GM21717 (cell line): ENCODE results near the gene TRAF7.
"Not testable (repeated sequence)": the region's sequence is repeated elsewhere in the genome, so short reads cannot be mapped to it uniquely, and the experiment has no call there.

ENCODE experiments used
- ATAC-seq: cut with Tn5 transposase; IDR thresholded peaks from one replicate; pipeline ENCODE4 v1.9.1; 2021; ENCODE audit warnings: mild to moderate bottlenecking, moderate library complexity; ENCODE audit not compliant: unreplicated experiment

TRAF7 gene

DNA sequence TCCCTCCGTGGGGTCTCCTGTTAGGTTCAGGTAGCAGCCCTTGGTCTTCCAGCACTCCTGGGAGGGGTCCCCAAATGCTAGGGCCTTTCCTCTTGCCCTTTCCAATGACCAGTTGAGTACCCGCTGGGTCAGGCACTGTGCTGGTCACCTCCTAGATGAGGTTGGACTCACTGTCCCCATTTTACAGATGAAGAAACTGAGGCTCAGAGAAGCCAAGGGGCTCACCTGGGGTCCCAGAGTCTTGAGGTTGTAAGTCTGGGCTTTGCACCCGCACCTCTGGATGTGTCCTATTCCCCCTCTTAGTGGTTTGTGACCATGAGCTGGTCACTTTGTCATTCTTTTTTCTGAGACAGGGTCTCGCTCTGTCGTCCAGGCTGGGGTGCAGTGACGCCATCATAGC, 42.2 kb downstream of the TRAF7 start:
- ATAC-seq: no peak

GRCh38 chr16:2198283-2198682, 42.7 kb downstream of the TRAF7 start:
- ATAC-seq: no peak

DNA sequence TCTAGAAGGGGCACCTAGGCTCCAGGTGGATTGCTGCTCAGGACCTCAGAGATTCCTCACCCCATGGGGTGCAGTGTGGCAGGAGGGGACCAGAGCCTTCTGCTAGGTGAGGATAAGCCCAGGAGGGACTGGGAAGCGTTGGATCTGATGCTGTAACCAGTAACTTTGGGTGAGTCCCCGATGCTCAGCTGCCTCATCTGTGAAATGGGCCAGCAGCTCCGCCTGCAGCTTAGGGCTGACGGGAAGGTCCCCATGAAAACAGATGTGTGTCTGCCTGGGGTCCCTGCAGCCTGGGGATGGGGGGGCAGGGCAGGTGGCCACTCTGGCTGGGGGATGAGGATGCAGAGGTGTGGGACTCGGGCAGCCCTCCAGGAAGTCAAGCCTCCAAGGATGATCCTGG, 43.5 kb downstream of the TRAF7 start:
- no peak for ATAC-seq

DNA sequence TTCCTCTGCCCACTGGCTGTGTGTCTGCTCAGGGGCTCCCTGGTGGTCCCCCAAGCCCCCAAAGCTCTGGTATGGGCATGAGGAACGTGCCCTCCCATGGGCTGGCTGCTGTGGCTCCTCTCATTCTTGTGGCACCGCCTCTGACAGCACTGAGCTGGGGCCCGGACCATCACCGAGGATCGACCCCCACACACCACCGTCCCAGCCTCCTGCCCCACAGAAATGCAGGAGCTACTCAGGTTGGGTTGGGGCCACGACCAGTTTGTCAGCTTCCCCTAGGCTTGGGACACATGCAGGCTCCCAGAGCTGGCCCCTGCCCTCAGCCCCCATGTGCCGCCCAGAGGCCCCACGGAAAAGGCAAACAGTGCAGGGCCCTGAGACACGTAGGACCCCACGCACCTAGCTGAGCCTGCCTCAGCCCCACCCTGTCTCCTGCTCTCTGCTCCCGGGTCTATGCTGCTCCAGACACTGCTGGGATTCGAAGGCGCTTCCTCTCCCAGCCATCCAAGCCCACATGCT, 44.1 kb downstream of the TRAF7 start:
- ATAC-seq: no peak

GRCh38 chr16:2200313-2200712, 44.7 kb downstream of the TRAF7 start:
- ATAC-seq: no peak

GRCh38 chr16:2203119-2203688, 47.6 kb downstream of the TRAF7 start:
- ATAC-seq: not testable (repeated sequence)

DNA sequence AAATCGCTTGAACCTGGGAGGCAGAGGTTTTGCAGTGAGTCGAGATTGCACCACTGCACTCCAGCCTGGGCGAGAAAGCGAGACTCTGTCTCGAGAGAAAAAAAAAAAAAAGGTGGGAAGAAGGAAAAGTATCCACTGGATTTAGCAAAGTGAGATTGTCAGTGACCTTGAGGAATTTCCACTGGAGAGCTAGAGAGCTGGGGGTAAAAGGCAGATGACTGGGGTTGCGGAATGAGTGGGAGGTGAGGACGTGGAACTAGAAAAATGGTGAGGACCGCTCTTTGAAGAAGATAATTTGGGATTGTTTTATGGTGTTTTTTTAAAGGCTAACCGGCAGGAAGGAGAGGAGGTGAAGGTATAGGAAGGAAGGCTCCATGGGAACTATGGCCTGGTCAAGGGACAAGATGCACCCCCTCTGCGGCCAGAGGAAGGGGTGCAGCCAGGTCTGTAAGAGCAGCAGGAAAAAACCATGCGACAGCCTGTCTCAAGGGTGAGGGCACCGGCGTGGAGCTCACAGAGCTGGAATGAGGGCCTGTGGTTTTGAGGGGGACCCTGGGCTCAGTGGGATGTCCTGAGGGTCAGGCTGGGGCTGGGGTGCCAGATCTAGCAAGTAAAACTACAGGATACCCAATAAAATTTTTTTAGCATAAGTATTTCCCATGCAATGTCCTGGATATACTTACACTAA, 49.0 kb downstream of the TRAF7 start:
- no peak for ATAC-seq

- peak; percentile 43 for ATAC-seq
Observed at GRCh38 chr16:2205104-2205966, 49.8 kb downstream of the TRAF7 start, which contains the start of gene MLST8. TSS of gene MLST8 (plus strand) at chr16:2205454. CDS start at chr16:2206086, 632 bp downstream.

DNA sequence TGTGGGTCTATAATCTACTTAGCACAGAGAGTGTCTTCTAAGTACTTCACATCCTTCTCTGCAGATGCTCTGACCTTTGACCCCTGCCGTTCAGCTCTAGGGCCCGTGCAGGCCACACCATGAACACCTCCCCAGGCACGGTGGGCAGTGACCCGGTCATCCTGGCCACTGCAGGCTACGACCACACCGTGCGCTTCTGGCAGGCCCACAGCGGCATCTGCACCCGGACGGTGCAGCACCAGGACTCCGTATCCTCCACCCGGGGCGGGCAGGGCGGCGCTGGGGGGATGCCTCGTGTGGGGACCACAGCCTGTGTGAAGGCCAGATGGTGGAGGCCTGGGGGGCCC, 50.4 kb downstream of the TRAF7 start:
- peak; percentile 12 for ATAC-seq

DNA sequence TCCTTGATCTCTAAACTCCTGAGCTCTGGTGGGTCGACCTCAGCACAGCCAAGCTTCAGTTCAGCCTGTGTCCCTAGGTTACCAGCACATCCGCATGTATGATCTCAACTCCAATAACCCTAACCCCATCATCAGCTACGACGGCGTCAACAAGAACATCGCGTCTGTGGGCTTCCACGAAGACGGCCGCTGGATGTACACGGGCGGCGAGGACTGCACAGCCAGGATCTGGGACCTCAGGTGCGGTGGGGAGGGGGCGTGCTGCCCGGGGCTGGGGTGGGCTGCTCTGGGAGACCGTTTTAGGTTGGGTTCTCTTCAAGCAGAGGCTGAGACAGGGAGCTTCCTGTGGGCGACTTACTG, 50.8 kb downstream of the TRAF7 start:
- ATAC-seq: no peak

GRCh38 chr16:2206780-2207433, 51.3 kb downstream of the TRAF7 start:
- ATAC-seq: no peak

- ATAC-seq: no peak
Observed at GRCh38 chr16:2207872-2208271, 52.3 kb downstream of the TRAF7 start.

- no peak for ATAC-seq
Observed at GRCh38 chr16:2208308-2208707, 52.7 kb downstream of the TRAF7 start.

- no peak for ATAC-seq
Observed at GRCh38 chr16:2208772-2209171, 53.2 kb downstream of the TRAF7 start.

GRCh38 chr16:2209258-2210008, 53.9 kb downstream of the TRAF7 start:
- ATAC-seq: no peak

GRCh38 chr16:2210009-2210332, 54.4 kb downstream of the TRAF7 start:
- ATAC-seq: no peak

DNA sequence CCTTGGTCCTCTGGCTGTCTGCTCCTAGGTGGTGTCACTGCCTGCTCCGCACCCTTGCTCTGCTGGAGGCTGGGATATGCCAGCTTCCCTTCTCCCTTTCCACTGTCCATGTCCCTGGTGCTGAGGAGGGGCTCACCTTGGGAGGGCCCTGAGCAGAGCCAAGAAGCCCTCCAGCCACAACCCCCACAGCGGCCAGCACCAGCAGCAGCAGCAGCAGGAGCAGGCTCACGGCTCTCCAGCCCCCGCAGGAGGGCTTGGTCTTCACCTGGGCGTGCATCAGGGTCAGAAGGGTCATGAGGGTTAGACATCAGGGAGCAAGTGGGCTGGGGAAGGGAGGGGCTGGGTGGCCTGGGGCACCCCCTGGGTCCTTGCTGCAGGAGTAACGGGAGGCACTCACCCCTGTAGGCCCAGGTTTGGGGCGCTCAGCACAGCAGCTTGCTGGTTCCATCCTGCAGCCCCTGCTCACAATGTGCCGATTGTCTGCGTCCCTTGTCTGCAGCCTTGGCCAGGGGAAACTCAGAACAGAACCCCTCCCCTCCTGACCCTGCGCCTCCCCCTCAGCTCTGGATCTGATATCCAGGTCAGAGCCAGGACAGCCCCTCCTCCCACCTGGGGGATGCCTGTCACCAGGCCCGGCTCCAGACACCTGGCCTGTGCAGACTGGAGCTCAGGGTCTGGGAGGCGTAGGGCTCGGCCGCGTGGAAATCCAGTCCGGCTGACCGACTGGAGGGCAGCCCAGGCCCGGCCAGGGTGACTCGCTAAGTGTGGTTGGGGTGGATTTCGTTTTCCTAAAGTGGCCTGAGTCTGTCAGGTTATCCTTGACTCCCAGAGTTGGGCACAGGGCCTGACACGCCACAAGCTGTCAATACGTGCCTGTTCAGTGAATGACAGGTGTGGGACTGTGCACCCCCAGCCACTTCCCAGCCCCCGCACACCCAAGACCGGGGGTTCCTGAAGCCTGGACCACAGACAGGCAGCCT, 55.1 kb downstream of the TRAF7 start, which contains the start of gene BRICD5:
BRICD5 (minus strand) TSS at position 478 of the 980 bp plus-strand sequence; CDS start at position 448, 30 bp downstream.
- no peak for ATAC-seq

- ATAC-seq: no peak
Observed at GRCh38 chr16:2211923-2212347, 56.4 kb downstream of the TRAF7 start.
